Osteoblast (primary cell): ENCODE measurements around the gene PIK3CB. TPM values are rescaled to one million over a fixed set of nuclear protein-coding genes. Genes with fewer than 3 reads are reported as not detected.

Experiments used
- DNase-seq: peaks from one replicate; pipeline ENCODE4 v3.0.0; 2011; ENCODE audit warnings: low spot score, mixed read lengths; ENCODE audit not compliant: insufficient read length; ENCODE audit errors: missing footprints
- H2AFZ ChIP-seq: 2 replicates; pipeline ENCODE4 v1.6.0; 2011; ENCODE audit warnings: mild to moderate bottlenecking, low read length
- H3K27ac ChIP-seq: 2 replicates; pipeline ENCODE4 v1.5.1; 2011; ENCODE audit warnings: mild to moderate bottlenecking, low read depth, low read length, moderate library complexity
- H3K27me3 ChIP-seq: 2 replicates; pipeline ENCODE4 v1.6.0; 2012; ENCODE audit warnings: mild to moderate bottlenecking, control low read depth, inconsistent platforms, low read length, moderate library complexity; ENCODE audit not compliant: insufficient read depth
- H3K36me3 ChIP-seq: 2 replicates; pipeline ENCODE4 v1.5.1; 2011; ENCODE audit warnings: mild to moderate bottlenecking, low read length, control low read depth, moderate library complexity; ENCODE audit not compliant: insufficient read depth
- H3K4me1 ChIP-seq: 2 replicates; pipeline ENCODE4 v1.5.1; 2011; ENCODE audit warnings: mild to moderate bottlenecking, low read length, control low read depth, moderate library complexity; ENCODE audit not compliant: insufficient read depth
- H3K4me2 ChIP-seq: 2 replicates; pipeline ENCODE4 v1.6.0; 2011; ENCODE audit warnings: mild to moderate bottlenecking, low read length; ENCODE audit not compliant: insufficient read depth
- H3K4me3 ChIP-seq: fragments of 200-600 bp; sonication (generic); 3 replicates; pipeline ENCODE4 v1.5.1; 2012; ENCODE audit warnings: mild to moderate bottlenecking, low read length, inconsistent platforms; ENCODE audit not compliant: insufficient read depth
- H3K79me2 ChIP-seq: 2 replicates; pipeline ENCODE4 v1.6.0; 2012; ENCODE audit warnings: mild to moderate bottlenecking, low read length, control low read depth, inconsistent platforms; ENCODE audit not compliant: insufficient read depth
- H3K9me3 ChIP-seq: 2 replicates; pipeline ENCODE4 v1.5.1; 2011; ENCODE audit warnings: low read depth, low read length, control low read depth
- H4K20me1 ChIP-seq: 2 replicates; pipeline ENCODE4 v1.6.0; 2012; ENCODE audit warnings: mild to moderate bottlenecking, low read length, control low read depth; ENCODE audit not compliant: insufficient read depth
- total RNA-seq: library from RNA; depleted of rRNA; stranded (reverse); fragments of >200 nt; gene quantifications from 2 replicates; pipeline ENCODE4 v1.2.3, GENCODE V29; 2012
- TF ChIP-seq, protein P1 (sequence below): IDR thresholded peaks from 2 replicates; pipeline ENCODE4 v1.5.1; 2011; ENCODE audit warnings: mild to moderate bottlenecking, low read depth, low read length, moderate library complexity; ENCODE audit errors: extremely low read depth

Gene PIK3CB
- total RNA-seq, 1 donor: 14.5 TPM

DNA sequence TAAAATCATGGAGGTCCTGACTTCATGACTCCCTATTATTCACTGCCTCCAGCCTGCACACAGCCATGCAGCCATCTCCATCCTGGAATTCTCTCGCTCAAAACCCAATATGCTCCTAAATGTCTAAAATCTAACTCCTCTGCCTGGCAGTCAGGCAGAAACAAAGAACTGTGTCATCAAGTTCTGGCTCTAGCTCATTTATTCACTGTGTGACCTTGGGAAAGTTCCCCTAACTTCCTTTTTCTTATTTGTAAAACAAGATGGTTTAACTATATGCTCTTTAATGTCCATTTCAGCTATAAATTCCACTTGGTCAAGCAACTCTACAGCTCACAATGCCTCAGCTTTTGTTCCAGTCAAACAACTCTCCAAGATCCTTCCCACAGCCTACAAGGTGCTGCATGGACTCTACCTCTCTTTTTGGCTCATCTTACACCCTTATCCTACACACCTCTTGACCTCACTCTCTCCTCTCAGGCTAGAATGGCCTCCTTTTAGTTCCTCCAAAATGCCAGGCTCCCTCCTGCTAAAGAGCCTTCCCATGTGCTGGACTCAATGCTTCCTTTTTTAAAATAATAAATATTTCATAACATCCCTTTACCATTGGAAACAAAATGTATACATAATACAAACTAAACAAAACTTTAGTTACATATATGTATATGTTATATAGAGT lies 16.4 kb downstream of the PIK3CB start:
- Histone ChIP-seq H3K4me2 (no peak overlapping the region), H3K79me2 (peaks cover 62% of the 10 kb centered on the region), H3K9me3 (no peaks in the 10 kb centered on the region), H2AFZ (no peak overlapping the region), H3K4me1 (no peaks in the 10 kb centered on the region), H3K27me3 (no peaks in the 10 kb centered on the region), H3K27ac (no peak overlapping the region), H4K20me1 (peaks cover 3% of the 10 kb centered on the region), H3K36me3 (no peaks in the 10 kb centered on the region), H3K4me3 (no peak overlapping the region)
- TF ChIP-seq, protein P1, sequence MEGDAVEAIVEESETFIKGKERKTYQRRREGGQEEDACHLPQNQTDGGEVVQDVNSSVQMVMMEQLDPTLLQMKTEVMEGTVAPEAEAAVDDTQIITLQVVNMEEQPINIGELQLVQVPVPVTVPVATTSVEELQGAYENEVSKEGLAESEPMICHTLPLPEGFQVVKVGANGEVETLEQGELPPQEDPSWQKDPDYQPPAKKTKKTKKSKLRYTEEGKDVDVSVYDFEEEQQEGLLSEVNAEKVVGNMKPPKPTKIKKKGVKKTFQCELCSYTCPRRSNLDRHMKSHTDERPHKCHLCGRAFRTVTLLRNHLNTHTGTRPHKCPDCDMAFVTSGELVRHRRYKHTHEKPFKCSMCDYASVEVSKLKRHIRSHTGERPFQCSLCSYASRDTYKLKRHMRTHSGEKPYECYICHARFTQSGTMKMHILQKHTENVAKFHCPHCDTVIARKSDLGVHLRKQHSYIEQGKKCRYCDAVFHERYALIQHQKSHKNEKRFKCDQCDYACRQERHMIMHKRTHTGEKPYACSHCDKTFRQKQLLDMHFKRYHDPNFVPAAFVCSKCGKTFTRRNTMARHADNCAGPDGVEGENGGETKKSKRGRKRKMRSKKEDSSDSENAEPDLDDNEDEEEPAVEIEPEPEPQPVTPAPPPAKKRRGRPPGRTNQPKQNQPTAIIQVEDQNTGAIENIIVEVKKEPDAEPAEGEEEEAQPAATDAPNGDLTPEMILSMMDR: no peak
- no peak for DNase-seq

DNA sequence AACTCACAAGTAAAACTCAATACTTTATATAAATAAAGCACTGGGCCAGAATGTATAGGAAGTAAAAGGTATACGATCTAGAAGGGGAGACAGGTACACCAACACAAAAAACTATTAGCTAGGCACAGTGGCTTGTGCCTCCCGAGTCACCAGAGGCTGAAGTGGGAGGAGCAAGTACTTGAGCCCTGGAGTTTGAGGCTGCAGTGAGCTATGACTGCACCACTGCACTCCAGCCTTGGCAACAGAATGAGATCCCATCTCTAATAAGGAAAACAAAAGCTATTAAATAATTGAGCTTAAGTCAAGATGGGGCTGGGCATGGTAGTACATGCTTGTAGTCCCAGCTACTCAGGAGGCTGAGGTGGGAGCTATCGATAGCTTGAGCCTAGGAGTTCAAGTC lies 17.0 kb downstream of the PIK3CB start:
- no peak overlapping the region for H3K4me3 ChIP-seq
- H3K36me3 ChIP-seq: no peaks in the 10 kb centered on the region
- peaks cover 3% of the 10 kb centered on the region for H4K20me1 ChIP-seq
- H3K27me3 ChIP-seq: no peaks in the 10 kb centered on the region
- no peak overlapping the region for H3K27ac ChIP-seq
- TF ChIP-seq, protein P1: no peak
- H3K4me1 ChIP-seq: no peaks in the 10 kb centered on the region
- DNase-seq: no peak
- no peak overlapping the region for H3K4me2 ChIP-seq
- H3K9me3 ChIP-seq: no peaks in the 10 kb centered on the region
- no peak overlapping the region for H2AFZ ChIP-seq
- H3K79me2 ChIP-seq: peaks cover 62% of the 10 kb centered on the region

DNA sequence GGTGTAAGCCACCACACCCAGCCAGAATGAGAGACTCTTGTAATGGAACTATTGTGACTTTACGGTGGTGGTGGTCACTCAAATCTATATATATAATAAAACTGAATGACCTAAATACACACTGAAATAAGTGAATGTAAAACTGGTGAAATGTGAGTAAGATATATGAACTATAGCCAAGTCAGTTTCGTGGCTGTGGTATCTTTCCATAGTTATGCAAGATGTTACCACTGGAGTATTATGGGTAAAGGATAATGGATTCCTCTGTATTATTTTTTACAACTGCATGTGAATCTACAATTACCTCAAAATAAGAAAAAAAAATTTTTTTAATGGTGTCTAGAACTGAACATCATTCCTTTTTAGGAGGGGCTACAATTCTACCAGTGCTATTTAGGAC lies 21.9 kb downstream of the PIK3CB start:
- H3K4me3 ChIP-seq: no peak overlapping the region
- DNase-seq: no peak
- TF ChIP-seq, protein P1: no peak
- no peak overlapping the region for H3K4me2 ChIP-seq
- no peak overlapping the region for H2AFZ ChIP-seq
- no peaks in the 10 kb centered on the region for H3K9me3 ChIP-seq
- no peaks in the 10 kb centered on the region for H3K4me1 ChIP-seq
- no peaks in the 10 kb centered on the region for H3K36me3 ChIP-seq
- peaks cover 3% of the 10 kb centered on the region for H4K20me1 ChIP-seq
- no peak overlapping the region for H3K27ac ChIP-seq
- H3K27me3 ChIP-seq: no peaks in the 10 kb centered on the region
- H3K79me2 ChIP-seq: peaks cover 56% of the 10 kb centered on the region

DNA sequence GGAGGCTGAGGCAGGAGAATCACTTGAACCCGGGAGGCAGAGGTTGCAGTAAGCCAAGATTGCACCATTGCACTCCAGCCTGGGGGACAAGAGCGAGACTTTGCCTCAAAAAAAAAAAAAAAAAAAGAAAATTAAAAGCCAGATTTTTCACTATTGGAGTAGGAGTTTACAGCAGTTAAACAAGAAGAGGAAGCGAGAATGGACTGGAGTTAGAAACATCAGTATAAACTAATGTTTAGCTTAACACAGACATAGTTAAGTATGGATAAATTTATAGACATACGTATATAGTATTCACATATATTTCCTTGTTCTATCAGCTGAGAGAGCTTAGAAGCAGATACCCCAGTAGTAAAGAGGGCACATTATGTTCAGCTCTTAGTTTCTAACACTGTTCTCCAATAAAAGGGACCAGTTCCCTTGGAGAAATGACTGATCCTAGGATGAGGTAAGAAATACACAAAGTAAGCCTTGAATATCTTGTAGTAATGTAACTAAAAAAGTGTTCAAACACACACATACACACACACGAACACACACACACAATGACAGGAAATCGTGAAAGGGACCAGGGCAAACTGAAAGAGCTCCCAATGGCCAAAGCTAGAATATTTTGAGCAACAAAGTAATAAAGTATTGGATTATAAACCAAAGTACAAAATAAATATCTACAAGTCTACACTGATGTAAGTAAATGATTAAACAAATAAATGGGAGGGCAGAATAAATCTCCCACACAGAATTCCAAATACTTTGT lies 25.1 kb downstream of the PIK3CB start:
- TF ChIP-seq, protein P1: no peak
- DNase-seq: no peak
- no peak overlapping the region for H3K27ac ChIP-seq
- no peaks in the 10 kb centered on the region for H3K4me1 ChIP-seq
- H2AFZ ChIP-seq: no peak overlapping the region
- no peak overlapping the region for H3K4me2 ChIP-seq
- H3K9me3 ChIP-seq: no peaks in the 10 kb centered on the region
- H3K36me3 ChIP-seq: no peaks in the 10 kb centered on the region
- H3K79me2 ChIP-seq: peaks cover 55% of the 10 kb centered on the region
- no peaks in the 10 kb centered on the region for H4K20me1 ChIP-seq
- no peak overlapping the region for H3K4me3 ChIP-seq
- H3K27me3 ChIP-seq: no peaks in the 10 kb centered on the region
